Kidney tubule cell (primary cell): ENCODE results near the gene TNFRSF9.
"Not testable (repeated sequence)": the region's sequence is repeated elsewhere in the genome, so short reads cannot be mapped to it uniquely, and the experiment has no call there.

Experiments used
- DNase-seq: peaks from one replicate; pipeline ENCODE4 v3.0.0-alpha.2; 2018; ENCODE audit warnings: low spot score

The TNFRSF9 gene

GRCh38 chr1:7940745-7941436 lies at the start of gene TNFRSF9:
Gene TNFRSF9, minus strand, starts transcription at chr1:7940839. Its CDS starts 845 bp downstream, at chr1:7939994.
- peak; percentile 74 for DNase-seq

- DNase-seq = no peak
These were observed 49.3 kb upstream of the TNFRSF9 start for GRCh38 chr1:7989762-7990428.

- DNase-seq = peak; percentile 54
These were observed 47.9 kb upstream of the TNFRSF9 start for GRCh38 chr1:7988576-7988975.

- DNase-seq = no peak
These were observed 46.9 kb upstream of the TNFRSF9 start for GRCh38 chr1:7987528-7987927.

- no peak for DNase-seq
These were observed 45.4 kb upstream of the TNFRSF9 start for GRCh38 chr1:7985851-7986612.

- DNase-seq = no peak
These were observed 44.2 kb upstream of the TNFRSF9 start for GRCh38 chr1:7984811-7985210.

GRCh38 chr1:7983086-7983778 lies 42.6 kb upstream of the TNFRSF9 start:
- no peak for DNase-seq

GRCh38 chr1:7980984-7981383 lies 40.3 kb upstream of the TNFRSF9 start:
- no peak for DNase-seq

GRCh38 chr1:7975212-7975865 lies 34.7 kb upstream of the TNFRSF9 start:
- DNase-seq = peak; percentile 83

- DNase-seq = no peak
These were observed 32.4 kb upstream of the TNFRSF9 start for GRCh38 chr1:7973086-7973485.

GRCh38 chr1:7972285-7972684 lies 31.6 kb upstream of the TNFRSF9 start:
- no peak for DNase-seq

- no peak for DNase-seq
These were observed 30.4 kb upstream of the TNFRSF9 start for GRCh38 chr1:7971024-7971423.

GRCh38 chr1:7970246-7970645 lies 29.6 kb upstream of the TNFRSF9 start:
- no peak for DNase-seq

- DNase-seq = no peak
These were observed 27.0 kb upstream of the TNFRSF9 start for GRCh38 chr1:7967651-7968050.

GRCh38 chr1:7967196-7967595 lies 26.6 kb upstream of the TNFRSF9 start:
- no peak for DNase-seq

GRCh38 chr1:7964476-7964875 lies 23.8 kb upstream of the TNFRSF9 start:
- no peak for DNase-seq

GRCh38 chr1:7963841-7964240 lies 23.2 kb upstream of the TNFRSF9 start:
- DNase-seq = not testable (repeated sequence)

- DNase-seq = not testable (repeated sequence)
These were observed 22.7 kb upstream of the TNFRSF9 start for GRCh38 chr1:7963378-7963730.

- DNase-seq = no peak
These were observed 22.2 kb upstream of the TNFRSF9 start for GRCh38 chr1:7962636-7963377.

GRCh38 chr1:7962014-7962335 lies 21.3 kb upstream of the TNFRSF9 start:
- DNase-seq = no peak
